Measurements from ENCODE around the gene OR10H3. TPM values are rescaled to one million over a fixed set of nuclear protein-coding genes. Genes with fewer than 3 reads are reported as not detected.

The OR10H3 gene
- total RNA-seq, 1 experiment from 2014 or later = not detected

DNA sequence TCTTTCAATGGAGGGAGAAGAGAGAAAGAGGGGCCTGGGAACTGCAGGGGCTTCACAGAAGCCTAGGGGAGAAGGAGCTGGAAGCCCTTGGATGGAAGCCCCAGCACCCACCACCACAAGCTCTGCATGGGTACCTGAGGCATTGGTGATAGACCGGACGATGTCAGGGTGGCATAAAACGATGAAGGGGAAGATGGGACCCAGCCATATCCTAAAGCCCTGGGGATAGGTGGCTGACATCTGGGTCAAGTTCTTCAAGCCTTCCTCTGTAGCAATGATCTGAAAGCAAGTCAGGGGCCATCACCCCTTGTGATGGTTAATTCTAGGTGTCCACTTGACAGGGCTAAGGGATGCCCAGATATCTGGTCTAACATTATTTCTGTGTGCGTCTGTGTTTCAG is 38.5 kb downstream of the OR10H3 start:
- no peak overlapping the region for H2AFZ ChIP-seq (ENCODE audit: low read length)
- no peaks in the 10 kb centered on the region for H3F3A ChIP-seq (ENCODE audit: low read length, unreplicated experiment)
- TF ChIP-seq, protein P1, sequence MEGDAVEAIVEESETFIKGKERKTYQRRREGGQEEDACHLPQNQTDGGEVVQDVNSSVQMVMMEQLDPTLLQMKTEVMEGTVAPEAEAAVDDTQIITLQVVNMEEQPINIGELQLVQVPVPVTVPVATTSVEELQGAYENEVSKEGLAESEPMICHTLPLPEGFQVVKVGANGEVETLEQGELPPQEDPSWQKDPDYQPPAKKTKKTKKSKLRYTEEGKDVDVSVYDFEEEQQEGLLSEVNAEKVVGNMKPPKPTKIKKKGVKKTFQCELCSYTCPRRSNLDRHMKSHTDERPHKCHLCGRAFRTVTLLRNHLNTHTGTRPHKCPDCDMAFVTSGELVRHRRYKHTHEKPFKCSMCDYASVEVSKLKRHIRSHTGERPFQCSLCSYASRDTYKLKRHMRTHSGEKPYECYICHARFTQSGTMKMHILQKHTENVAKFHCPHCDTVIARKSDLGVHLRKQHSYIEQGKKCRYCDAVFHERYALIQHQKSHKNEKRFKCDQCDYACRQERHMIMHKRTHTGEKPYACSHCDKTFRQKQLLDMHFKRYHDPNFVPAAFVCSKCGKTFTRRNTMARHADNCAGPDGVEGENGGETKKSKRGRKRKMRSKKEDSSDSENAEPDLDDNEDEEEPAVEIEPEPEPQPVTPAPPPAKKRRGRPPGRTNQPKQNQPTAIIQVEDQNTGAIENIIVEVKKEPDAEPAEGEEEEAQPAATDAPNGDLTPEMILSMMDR (conservative IDR thresholded peaks at IDR 0.05; ENCODE audit: low read depth, low read length) = no peak
- TF ChIP-seq EZH2phosphoT487 (IDR thresholded peaks at IDR 0.05; ENCODE audit: borderline replicate concordance, low read length) = no peak
- no peak for TF ChIP-seq EZH2 (IDR thresholded peaks at IDR 0.05; ENCODE audit: low read length, unreplicated experiment)
- no peaks in the 10 kb centered on the region for H3K9me3 ChIP-seq (ENCODE audit: low read length)
- no peak overlapping the region for H3K4me2 ChIP-seq (ENCODE audit: low read length)
- H4K20me1 ChIP-seq (ENCODE audit: low read length) = no peaks in the 10 kb centered on the region
- H3K4me1 ChIP-seq (ENCODE audit: insufficient read depth, low read length) = peaks cover 3% of the 10 kb centered on the region; the same call in 1 of the 2 replicates
- peaks cover 12% of the 10 kb centered on the region; the same call in 1 of the 2 replicates for H3K27me3 ChIP-seq (ENCODE audit: low read length)
- no peaks in the 10 kb centered on the region for H3K36me3 ChIP-seq (ENCODE audit: low read depth, low read length)
- H3K27ac ChIP-seq (ENCODE audit: low read length) = no peak overlapping the region
- ChIA-PET POLR2A (ENCODE audit: unreplicated experiment) (no interaction called here), CTCF (no interaction called here)
- no TSS peak for BruUV-seq (replicated peaks)
- no peak overlapping the region for H3K4me3 ChIP-seq (ENCODE audit: low read length)
- ATAC-seq (no peak), DNase-seq (no peak)
- intact Hi-C loops (cut with micrococcal nuclease) = no loop called here
- H3K9me2 ChIP-seq (replicated peaks; ENCODE audit: low read length) = no peaks in the 10 kb centered on the region
- H3K79me2 ChIP-seq (ENCODE audit: low read length) = no peaks in the 10 kb centered on the region
- H3K9ac ChIP-seq (ENCODE audit: low read length) = no peak overlapping the region

DNA sequence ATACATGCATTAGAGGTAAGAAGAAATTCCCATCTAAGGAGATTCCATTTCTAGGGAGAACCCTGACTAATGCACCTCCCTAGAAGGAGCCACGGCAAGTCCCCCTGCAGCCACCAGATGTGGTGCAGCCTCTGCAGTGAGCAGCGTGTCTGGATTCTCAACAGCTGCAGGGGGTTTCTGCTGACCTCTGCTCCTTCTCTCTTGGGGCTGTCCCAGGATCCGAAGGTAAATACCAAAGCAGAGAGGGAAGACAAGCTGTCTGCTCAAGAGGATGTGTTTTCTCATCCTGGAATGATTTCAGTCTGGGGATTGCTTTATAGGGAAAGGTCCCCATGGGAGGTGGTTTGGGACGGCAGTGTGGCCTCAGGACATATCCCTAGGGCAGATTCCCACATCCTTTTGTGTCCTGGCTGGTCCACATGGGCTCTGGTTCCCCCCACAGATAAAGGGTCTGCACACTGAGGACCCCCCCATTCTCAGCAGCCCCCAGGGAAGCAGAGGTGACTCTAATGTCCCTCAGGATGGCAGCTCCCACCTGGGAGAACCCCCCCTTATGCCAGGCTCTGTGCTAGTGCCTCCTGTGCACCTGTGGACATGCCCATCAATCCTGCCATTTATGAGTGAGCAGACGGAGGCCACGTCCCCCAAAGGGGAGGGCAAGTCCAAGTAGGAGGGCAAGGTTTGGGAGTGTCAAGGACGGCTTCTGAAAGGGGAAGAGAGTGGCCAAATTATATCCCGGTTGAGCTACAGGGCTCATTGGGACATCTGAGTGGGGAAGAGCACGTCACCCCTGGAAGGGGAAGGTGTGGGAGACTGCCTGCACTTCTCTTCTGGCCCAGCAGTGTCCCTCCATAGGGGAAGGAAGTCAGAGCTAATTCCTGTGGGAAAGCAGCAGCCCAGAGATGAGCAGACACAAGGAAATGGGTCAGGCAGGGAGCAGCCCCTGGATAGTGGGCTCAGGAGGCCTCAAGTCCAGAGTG is 39.5 kb downstream of the OR10H3 start:
- DNase-seq (no peak), ATAC-seq (no peak)
- Histone ChIP-seq H3K9me2 (replicated peaks; ENCODE audit: low read length) (no peaks in the 10 kb centered on the region), H3K4me2 (ENCODE audit: low read length) (no peak overlapping the region), H3K79me2 (ENCODE audit: low read length) (no peaks in the 10 kb centered on the region), H2AFZ (ENCODE audit: low read length) (no peak overlapping the region), H3F3A (ENCODE audit: low read length, unreplicated experiment) (no peaks in the 10 kb centered on the region), H3K4me3 (ENCODE audit: low read length) (no peak overlapping the region), H3K36me3 (ENCODE audit: low read depth, low read length) (no peaks in the 10 kb centered on the region), H3K9ac (ENCODE audit: low read length) (no peak overlapping the region), H3K4me1 (ENCODE audit: insufficient read depth, low read length) (peaks cover 3% of the 10 kb centered on the region; the same call in 1 of the 2 replicates), H3K27me3 (ENCODE audit: low read length) (peaks cover 12% of the 10 kb centered on the region; the same call in 1 of the 2 replicates), H4K20me1 (ENCODE audit: low read length) (no peaks in the 10 kb centered on the region), H3K27ac (ENCODE audit: low read length) (no peak overlapping the region), H3K9me3 (ENCODE audit: low read length) (no peaks in the 10 kb centered on the region)
- ChIA-PET CTCF (no interaction called here), POLR2A (ENCODE audit: unreplicated experiment) (no interaction called here)
- no TSS peak for BruUV-seq (replicated peaks)
- intact Hi-C loops (cut with micrococcal nuclease) = no loop called here
- no peak for TF ChIP-seq EZH2 (IDR thresholded peaks at IDR 0.05; ENCODE audit: low read length, unreplicated experiment)
- TF ChIP-seq EZH2phosphoT487 (IDR thresholded peaks at IDR 0.05; ENCODE audit: borderline replicate concordance, low read length) = no peak
- TF ChIP-seq, protein P1 (conservative IDR thresholded peaks at IDR 0.05; ENCODE audit: low read depth, low read length) = no peak
